WERI-Rb-1 (cell line): ENCODE results near the gene CLEC4F.

Source experiments
- DNase-seq: peaks from one replicate; pipeline ENCODE4 v3.0.0-alpha.2; 2020
- H3K27ac ChIP-seq: fragments of 250-450 bp; sonication (Bioruptor Pico); 2 replicates; pipeline ENCODE4 v1.5.1; 2020; ENCODE audit warnings: mild to moderate bottlenecking, moderate library complexity
- H3K27me3 ChIP-seq: fragments of 250-450 bp; sonication (Bioruptor Pico); 2 replicates; pipeline ENCODE4 v1.5.1; 2021; ENCODE audit warnings: mild to moderate bottlenecking, low read depth, moderate library complexity; ENCODE audit not compliant: insufficient read depth, severe bottlenecking
- H3K36me3 ChIP-seq: fragments of 250-450 bp; sonication (Bioruptor Pico); 2 replicates; pipeline ENCODE4 v1.5.1; 2020; ENCODE audit warnings: mild to moderate bottlenecking, moderate library complexity
- H3K4me3 ChIP-seq: 2 replicates; pipeline ENCODE4 v1.5.1; 2011; ENCODE audit warnings: low read depth, mild to moderate bottlenecking, control low read depth, low read length
- H3K9me3 ChIP-seq: fragments of 250-450 bp; sonication (Bioruptor Pico); 2 replicates; pipeline ENCODE4 v1.5.1; 2021; ENCODE audit warnings: mild to moderate bottlenecking, moderate library complexity; ENCODE audit not compliant: severe bottlenecking
- TF ChIP-seq, protein P1 (sequence below): IDR thresholded peaks from 2 replicates; pipeline ENCODE4 v1.5.1; 2011; ENCODE audit warnings: low read depth, mild to moderate bottlenecking, control low read depth, inconsistent platforms, low read length

The CLEC4F gene

DNA sequence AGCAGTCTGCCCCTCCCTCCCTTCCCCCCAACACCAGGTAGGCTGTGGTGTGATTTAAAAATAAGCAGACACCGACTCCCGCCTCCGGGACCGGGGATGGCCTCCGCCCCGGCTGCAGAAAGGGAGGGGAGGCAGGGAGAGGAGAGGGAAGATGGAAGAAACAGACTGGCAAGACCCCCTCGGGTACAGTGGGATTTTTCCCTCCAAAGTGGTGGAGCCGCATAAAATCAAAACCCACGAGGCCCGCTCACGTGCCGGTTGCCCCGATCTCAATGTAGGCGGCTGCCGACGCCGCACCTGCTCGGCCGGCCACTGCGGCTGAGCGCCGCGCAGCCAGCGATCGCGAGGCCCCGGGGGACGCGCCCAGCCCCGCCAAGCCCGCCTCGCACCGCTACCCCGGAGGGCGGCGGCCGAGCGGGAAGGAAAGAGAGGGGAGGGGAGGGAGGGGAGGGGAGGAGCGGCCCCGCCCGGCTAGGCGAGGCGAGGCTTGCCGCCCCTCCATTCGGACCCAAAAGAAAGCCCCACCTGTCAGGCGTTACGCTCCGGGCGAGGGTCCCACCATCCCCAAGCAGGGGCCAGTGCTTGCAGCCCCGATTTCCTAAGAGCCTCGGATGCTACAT, 53.2 kb downstream of the CLEC4F start:
- peak; percentile 74 for DNase-seq

DNA sequence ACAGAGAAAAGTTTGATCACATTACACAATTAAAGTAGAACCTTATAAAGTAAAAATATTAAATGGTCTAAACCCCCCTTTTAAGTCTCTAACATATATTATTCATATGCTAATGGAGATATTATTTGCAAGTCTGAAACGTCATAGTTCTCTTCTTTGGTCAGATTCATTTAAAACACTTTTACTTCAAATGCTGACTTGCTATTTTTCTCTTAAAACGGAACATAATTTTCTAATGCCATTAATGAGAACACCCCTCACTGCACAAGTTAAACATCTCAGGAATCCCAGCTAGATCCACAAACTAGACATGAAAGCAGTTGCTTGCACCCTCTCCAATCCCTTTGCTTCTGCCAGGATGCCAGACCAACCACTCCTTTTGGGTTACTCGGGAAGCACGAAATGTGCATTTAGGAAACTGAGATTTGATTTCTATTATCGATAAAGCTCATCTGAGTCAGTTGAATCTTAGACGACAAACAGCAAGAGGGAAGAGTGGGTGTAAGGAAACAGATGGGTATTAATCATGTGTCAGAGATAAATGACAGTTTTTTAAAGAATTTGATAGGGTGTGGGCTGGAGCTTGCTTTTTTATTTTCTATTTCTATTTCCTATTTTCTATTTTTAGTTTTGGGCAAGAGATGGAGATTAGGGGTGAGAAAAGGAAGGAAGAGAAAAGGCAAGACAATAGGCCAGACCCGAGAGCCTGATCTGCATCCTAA, 53.9 kb downstream of the CLEC4F start:
- peak overlapping the region; percentile 94 for H3K27ac ChIP-seq
- H3K36me3 ChIP-seq: peaks cover 7% of the 10 kb centered on the region
- TF ChIP-seq, protein P1, sequence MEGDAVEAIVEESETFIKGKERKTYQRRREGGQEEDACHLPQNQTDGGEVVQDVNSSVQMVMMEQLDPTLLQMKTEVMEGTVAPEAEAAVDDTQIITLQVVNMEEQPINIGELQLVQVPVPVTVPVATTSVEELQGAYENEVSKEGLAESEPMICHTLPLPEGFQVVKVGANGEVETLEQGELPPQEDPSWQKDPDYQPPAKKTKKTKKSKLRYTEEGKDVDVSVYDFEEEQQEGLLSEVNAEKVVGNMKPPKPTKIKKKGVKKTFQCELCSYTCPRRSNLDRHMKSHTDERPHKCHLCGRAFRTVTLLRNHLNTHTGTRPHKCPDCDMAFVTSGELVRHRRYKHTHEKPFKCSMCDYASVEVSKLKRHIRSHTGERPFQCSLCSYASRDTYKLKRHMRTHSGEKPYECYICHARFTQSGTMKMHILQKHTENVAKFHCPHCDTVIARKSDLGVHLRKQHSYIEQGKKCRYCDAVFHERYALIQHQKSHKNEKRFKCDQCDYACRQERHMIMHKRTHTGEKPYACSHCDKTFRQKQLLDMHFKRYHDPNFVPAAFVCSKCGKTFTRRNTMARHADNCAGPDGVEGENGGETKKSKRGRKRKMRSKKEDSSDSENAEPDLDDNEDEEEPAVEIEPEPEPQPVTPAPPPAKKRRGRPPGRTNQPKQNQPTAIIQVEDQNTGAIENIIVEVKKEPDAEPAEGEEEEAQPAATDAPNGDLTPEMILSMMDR: no peak
- H3K27me3 ChIP-seq: no peaks in the 10 kb centered on the region
- peak overlapping the region; percentile 89 for H3K4me3 ChIP-seq
- H3K9me3 ChIP-seq: no peaks in the 10 kb centered on the region
- DNase-seq: no peak

More for the DNA sequence above, 53.2 kb downstream of the CLEC4F start:
- H3K36me3 ChIP-seq: peaks cover 7% of the 10 kb centered on the region
- H3K27me3 ChIP-seq: no peaks in the 10 kb centered on the region
- H3K4me3 ChIP-seq: peak overlapping the region; percentile 89
- TF ChIP-seq, protein P1: no peak
- H3K9me3 ChIP-seq: no peaks in the 10 kb centered on the region
- peak overlapping the region; percentile 94 for H3K27ac ChIP-seq

DNA sequence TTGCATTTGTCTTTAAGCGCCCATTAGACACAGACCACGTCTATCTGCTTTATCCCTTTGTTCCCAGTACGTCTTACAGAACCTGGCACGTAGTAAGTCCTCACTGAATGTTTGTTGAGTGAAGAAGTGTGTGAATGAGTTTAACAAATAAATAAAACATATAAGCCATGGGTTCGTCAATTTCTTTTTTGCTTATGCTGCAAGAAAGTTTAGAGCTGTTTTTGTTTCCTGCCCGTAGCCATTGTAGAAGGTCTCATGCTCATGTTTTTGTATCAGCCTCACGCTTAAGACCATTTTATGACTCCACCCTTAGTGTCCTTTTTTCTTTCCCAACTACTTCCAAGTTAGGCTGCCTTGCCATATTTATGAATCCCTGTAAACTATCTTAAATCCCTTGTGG, 54.9 kb downstream of the CLEC4F start:
- no peak for DNase-seq
- Histone ChIP-seq H3K36me3 (peaks cover 7% of the 10 kb centered on the region), H3K9me3 (no peaks in the 10 kb centered on the region), H3K27ac (no peak overlapping the region), H3K27me3 (no peaks in the 10 kb centered on the region), H3K4me3 (no peak overlapping the region)
- TF ChIP-seq, protein P1: no peak

DNA sequence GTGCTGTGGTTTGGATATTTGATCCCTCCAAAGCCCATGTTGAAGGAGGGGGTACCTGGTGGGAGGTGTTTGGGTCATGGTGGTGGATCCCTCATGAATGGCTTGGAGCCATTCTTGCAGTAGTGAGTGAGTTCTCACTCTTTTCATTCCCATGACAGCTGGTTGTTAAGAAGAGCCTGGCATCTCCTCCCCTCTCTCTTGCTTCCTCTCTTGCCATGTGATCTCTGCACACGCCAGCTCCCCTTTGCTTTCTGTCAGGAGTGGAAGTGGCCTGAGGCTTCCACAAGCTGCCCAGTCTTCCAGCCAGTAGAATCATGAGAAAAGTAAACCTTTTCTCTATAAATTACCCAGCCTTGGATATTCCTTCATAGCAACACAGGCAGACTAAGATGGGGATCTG, 61.0 kb downstream of the CLEC4F start:
- H3K4me3 ChIP-seq: no peak overlapping the region
- H3K36me3 ChIP-seq: peaks cover 2% of the 10 kb centered on the region; the same call in 1 of the 2 replicates
- no peak overlapping the region for H3K27ac ChIP-seq
- DNase-seq: no peak
- H3K9me3 ChIP-seq: no peaks in the 10 kb centered on the region
- TF ChIP-seq, protein P1: no peak
- H3K27me3 ChIP-seq: no peaks in the 10 kb centered on the region
